Right lobe of liver (tissue), 6 donors: ENCODE results near the gene SMIM28. TPM values are rescaled to one million over a fixed set of nuclear protein-coding genes. Genes with fewer than 3 reads are reported as not detected.

Experiments used
- ATAC-seq, 4 donors: fragments of 200-7000 bp; cut with Tn5 transposase; one replicate each; pipeline ENCODE4 v1.9.1; 2020; ENCODE audit warnings: mild to moderate bottlenecking in 4 of 4, moderate library complexity in 4 of 4
- DNase-seq, 3 donors: peaks; one replicate each; pipeline ENCODE4 v3.0.0-alpha.2; 2020
- H3K27ac ChIP-seq, 3 donors: fragments of 200-600 bp; one replicate each; pipeline ENCODE4 v1.8.0; 2022
- H3K27me3 ChIP-seq, 2 donors: fragments of 200-600 bp; one replicate each; pipeline ENCODE4 v1.8.0; 2022
- H3K36me3 ChIP-seq, 4 donors: fragments of 200-600 bp; sonication (generic) in 1 of 4; one replicate each; pipeline versions ENCODE4 v1.5.1 to v1.8.0; 2017 to 2022; ENCODE audit warnings: control low read depth in 1 of 4
- H3K4me1 ChIP-seq, 4 donors: fragments of 200-600 bp; sonication (generic) in 1 of 4; one replicate each; pipeline versions ENCODE4 v1.5.1 to v1.8.0; 2017 to 2022; ENCODE audit warnings: control low read depth in 1 of 4
- H3K4me3 ChIP-seq, 3 donors: fragments of 200-600 bp; one replicate each; pipeline ENCODE4 v1.8.0; 2022
- H3K9me3 ChIP-seq, 4 donors: fragments of 200-600 bp; sonication (generic) in 1 of 4; one replicate each; pipeline versions ENCODE4 v1.5.1 to v1.8.0; 2017 to 2022; ENCODE audit warnings: control low read depth in 1 of 4
- POLR2A ChIP-seq: fragments of 450-650 bp; IDR thresholded peaks from one replicate; pipeline ENCODE4 v1.6.1; 2017; ENCODE audit warnings: antibody characterized with exemption, mild to moderate bottlenecking
- WGBS: methylation state at CpG from one replicate; pipeline ENCODE4 v1.1.6; 2018; ENCODE audit warnings: low coverage, low lambda C conversion rate; ENCODE audit not compliant: insufficient coverage; ENCODE audit errors: missing lambda C conversion rate; 5-methylcytosine and 5-hydroxymethylcytosine counted together
- intact Hi-C, 2 donors: fragments of 100-400 bp; cut with DNase I; formaldehyde crosslinking; loops; one replicate each; pipeline versions ENCODE4 v1.11.2 to v1.14.1; 2022
- long read RNA-seq: library from polyadenylated mRNA; unstranded; transcript quantifications from one replicate; pipeline ENCODE4 v2.0.0, GENCODE V29; 2019
- total RNA-seq, 6 experiments: library from RNA; depleted of rRNA in 2 of 6; stranded (reverse); fragments of >200 nt in 2 of 6; fragmentation: NEBNext Ultra II Directional in 3 of 6; extraction: Animal tissue kit (Norgen Biotek cat#: 25700) in 3 of 6; gene quantifications; one replicate each; pipeline versions ENCODE4 v1.1.0 to v1.2.4, GENCODE V29; 2016 to 2023
- TF ChIP-seq, protein P1 (sequence below), 4 donors: fragments of 200-600 bp in 3 of 4; fragments of 450-650 bp in 1 of 4; IDR thresholded peaks; one replicate each; pipeline versions ENCODE4 v1.5.1 to v1.8.0; 2016 to 2022; ENCODE audit warnings: antibody characterized with exemption in 4 of 4, mild to moderate bottlenecking in 2 of 4
- donor health status: DM: no; HTN: yes; CAD: no.
- donor health status: DM: no; HTN: no; CAD: no.
- donor health status: DM: no; HTN: no; CAD: no.
- donor health status: DM: no; HTN: yes; CAD: no.
- donor health status: DM: no; HTN: yes; CAD: no.

The SMIM28 gene
- not detected for total RNA-seq
- long read RNA-seq = 0 reads

DNA sequence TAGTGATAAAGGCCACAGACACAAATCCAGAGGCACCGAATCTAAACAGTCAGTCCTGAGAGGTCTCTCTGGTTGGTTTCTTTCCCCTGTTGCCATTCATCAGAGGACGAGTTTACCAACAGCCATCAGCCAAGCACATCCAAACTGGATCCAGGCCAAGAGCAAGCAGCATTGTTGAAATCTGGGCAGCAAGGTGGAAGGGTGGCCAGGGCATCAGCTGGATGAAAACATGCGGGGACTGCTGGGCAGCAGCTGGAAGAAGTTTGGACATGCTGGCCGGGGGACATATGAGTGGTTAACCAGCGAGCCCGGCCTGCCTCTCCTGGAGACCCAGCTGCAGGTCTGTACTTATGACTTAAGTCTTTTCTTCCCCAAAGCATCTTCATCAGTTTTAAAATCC, at the start of gene SMIM28:
Gene SMIM28, plus strand, starts transcription at position 62 of the 400 bp plus-strand sequence. Its CDS starts 168 bp downstream, at position 230.
- Histone ChIP-seq H3K9me3 (no peaks in the 10 kb centered on the region), H3K4me3 (no peak within 1 kb of the TSS), H3K27me3 (no peaks in the 10 kb centered on the region), H3K27ac (no peak within 1 kb of the TSS), H3K4me1 (peaks cover 0 to 14% (median 7%) of the 10 kb centered on the region in 4 donors), H3K36me3 (no peaks in the 10 kb centered on the region)
- DNase-seq (peak; percentile 43 to 74 (median 62)), ATAC-seq (peak; percentile 74 to 86 (median 76))
- TF ChIP-seq POLR2A = no peak
- TF ChIP-seq, protein P1, sequence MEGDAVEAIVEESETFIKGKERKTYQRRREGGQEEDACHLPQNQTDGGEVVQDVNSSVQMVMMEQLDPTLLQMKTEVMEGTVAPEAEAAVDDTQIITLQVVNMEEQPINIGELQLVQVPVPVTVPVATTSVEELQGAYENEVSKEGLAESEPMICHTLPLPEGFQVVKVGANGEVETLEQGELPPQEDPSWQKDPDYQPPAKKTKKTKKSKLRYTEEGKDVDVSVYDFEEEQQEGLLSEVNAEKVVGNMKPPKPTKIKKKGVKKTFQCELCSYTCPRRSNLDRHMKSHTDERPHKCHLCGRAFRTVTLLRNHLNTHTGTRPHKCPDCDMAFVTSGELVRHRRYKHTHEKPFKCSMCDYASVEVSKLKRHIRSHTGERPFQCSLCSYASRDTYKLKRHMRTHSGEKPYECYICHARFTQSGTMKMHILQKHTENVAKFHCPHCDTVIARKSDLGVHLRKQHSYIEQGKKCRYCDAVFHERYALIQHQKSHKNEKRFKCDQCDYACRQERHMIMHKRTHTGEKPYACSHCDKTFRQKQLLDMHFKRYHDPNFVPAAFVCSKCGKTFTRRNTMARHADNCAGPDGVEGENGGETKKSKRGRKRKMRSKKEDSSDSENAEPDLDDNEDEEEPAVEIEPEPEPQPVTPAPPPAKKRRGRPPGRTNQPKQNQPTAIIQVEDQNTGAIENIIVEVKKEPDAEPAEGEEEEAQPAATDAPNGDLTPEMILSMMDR (IDR thresholded peaks at IDR 0.05) = no peak
- WGBS = 67% methylated on average over 6 of the region's 6 CpGs
- intact Hi-C loops = no loop called here

DNA sequence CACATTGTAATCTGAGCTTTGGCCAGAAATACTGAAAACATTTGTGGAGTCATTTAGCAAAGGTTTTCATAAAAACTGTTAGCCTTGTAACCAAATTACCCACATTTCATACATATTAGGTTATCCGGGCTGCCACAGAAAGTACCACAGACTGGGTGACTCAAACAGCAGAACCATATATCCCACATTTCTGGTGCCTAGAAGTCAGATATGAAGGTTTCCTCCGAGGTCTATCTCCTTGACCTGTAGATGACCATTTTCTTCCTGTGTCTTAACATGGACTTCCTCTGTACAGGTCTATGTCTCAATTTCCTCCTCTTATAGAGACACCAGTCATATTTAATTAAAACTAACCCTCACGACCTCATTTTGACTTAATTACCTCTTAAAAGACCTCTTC, 49.5 kb upstream of the SMIM28 start:
- no peak for TF ChIP-seq POLR2A
- TF ChIP-seq, protein P1 (IDR thresholded peaks at IDR 0.05) = no peak
- no peaks in the 10 kb centered on the region for H3K9me3 ChIP-seq
- no peak for ATAC-seq
- DNase-seq = no peak
- no peaks in the 10 kb centered on the region for H3K36me3 ChIP-seq
- intact Hi-C loops = no loop called here
- no peaks in the 10 kb centered on the region for H3K4me1 ChIP-seq
- no peak overlapping the region for H3K4me3 ChIP-seq
- WGBS = 35% methylated on average over 3 of the region's 3 CpGs
- no peaks in the 10 kb centered on the region for H3K27me3 ChIP-seq
- no peak overlapping the region for H3K27ac ChIP-seq

DNA sequence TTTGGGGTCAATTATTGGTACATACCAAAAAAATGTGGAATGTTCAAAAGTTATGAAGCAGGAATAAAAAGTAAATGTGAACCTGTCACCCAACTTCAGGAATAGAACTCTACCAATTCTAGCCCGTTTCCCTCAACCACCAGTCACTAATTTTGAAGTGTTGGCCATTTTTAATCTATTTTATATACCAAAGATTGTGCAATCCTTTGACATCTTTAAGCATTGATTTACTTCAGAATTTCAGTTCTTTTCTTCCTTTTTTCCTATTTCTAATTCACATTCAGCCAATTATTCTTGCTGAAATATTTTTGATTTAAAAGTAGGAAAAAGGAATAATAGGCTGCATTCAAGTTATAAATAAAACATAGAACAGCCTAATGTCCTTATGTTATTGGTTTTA, 46.9 kb upstream of the SMIM28 start:
- no peak for DNase-seq
- TF ChIP-seq POLR2A = no peak
- TF ChIP-seq, protein P1 (IDR thresholded peaks at IDR 0.05) = no peak
- no peak for ATAC-seq
- intact Hi-C loops = no loop called here
- WGBS = 75% methylated on average over 1 of the region's 1 CpG
- H3K4me1 ChIP-seq = no peaks in the 10 kb centered on the region
- no peak overlapping the region for H3K4me3 ChIP-seq
- H3K9me3 ChIP-seq = no peaks in the 10 kb centered on the region
- no peak overlapping the region for H3K27ac ChIP-seq
- no peaks in the 10 kb centered on the region for H3K27me3 ChIP-seq
- no peaks in the 10 kb centered on the region for H3K36me3 ChIP-seq

DNA sequence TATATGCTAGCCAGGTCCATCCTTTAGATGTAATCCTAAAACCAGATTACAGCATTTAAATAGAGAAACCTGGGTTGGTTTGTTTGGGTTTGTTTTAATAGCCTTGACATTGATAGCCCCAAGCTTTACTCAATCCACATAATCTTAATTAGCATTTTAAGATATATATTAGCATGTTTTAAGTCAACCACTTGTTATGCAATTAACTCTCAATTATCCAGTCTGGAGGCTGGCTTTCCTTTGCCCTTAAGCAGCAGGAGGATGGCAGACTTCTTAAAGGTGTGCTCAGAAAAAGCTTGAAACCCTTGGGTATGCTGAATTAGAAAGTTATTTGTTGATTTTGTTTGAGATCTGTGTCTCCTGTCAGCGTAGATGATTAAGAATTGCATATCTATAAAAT, 46.3 kb upstream of the SMIM28 start:
- H3K27ac ChIP-seq = no peak overlapping the region
- DNase-seq (no peak), ATAC-seq (no peak)
- H3K27me3 ChIP-seq = no peaks in the 10 kb centered on the region
- H3K4me3 ChIP-seq = no peak overlapping the region
- H3K9me3 ChIP-seq = no peaks in the 10 kb centered on the region
- no peak for TF ChIP-seq POLR2A
- TF ChIP-seq, protein P1 (IDR thresholded peaks at IDR 0.05) = no peak
- 27% methylated on average over 1 of the region's 1 CpG for WGBS
- intact Hi-C loops = no loop called here
- H3K36me3 ChIP-seq = no peaks in the 10 kb centered on the region
- H3K4me1 ChIP-seq = no peaks in the 10 kb centered on the region

DNA sequence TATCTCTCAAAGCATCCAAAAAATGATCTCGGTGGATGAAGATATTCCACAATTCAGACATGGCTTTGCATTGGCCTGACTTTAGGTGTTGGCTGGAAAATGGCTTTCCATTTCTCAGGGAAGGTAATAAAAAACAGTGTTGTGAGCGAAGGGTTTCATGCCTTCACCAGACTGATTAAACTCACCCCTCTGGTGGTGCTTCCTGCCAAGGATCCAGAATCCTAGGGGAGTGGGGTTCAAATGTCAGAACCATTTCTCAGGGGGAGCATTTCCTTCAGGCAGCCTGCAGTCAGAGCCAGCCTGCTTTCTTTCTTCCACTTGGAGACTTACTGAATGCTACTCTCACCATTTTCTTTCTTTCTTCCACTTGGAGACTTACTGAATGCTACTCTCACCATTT, 45.7 kb upstream of the SMIM28 start:
- TF ChIP-seq POLR2A = no peak
- TF ChIP-seq, protein P1 (IDR thresholded peaks at IDR 0.05) = no peak
- 54% methylated on average over 2 of the region's 2 CpGs for WGBS
- DNase-seq (no peak), ATAC-seq (no peak)
- H3K27me3 ChIP-seq = no peaks in the 10 kb centered on the region
- H3K4me3 ChIP-seq = no peak overlapping the region
- no peaks in the 10 kb centered on the region for H3K9me3 ChIP-seq
- no peak overlapping the region for H3K27ac ChIP-seq
- intact Hi-C loops = no loop called here
- no peaks in the 10 kb centered on the region for H3K4me1 ChIP-seq
- no peaks in the 10 kb centered on the region for H3K36me3 ChIP-seq
